ENCODE results near the gene PPP2R5B. TPM values are rescaled to one million over a fixed set of nuclear protein-coding genes. Genes with fewer than 3 reads are reported as not detected.

PPP2R5B gene
- total RNA-seq, 1 donor from 2014 or later, result 23.9 TPM

DNA sequence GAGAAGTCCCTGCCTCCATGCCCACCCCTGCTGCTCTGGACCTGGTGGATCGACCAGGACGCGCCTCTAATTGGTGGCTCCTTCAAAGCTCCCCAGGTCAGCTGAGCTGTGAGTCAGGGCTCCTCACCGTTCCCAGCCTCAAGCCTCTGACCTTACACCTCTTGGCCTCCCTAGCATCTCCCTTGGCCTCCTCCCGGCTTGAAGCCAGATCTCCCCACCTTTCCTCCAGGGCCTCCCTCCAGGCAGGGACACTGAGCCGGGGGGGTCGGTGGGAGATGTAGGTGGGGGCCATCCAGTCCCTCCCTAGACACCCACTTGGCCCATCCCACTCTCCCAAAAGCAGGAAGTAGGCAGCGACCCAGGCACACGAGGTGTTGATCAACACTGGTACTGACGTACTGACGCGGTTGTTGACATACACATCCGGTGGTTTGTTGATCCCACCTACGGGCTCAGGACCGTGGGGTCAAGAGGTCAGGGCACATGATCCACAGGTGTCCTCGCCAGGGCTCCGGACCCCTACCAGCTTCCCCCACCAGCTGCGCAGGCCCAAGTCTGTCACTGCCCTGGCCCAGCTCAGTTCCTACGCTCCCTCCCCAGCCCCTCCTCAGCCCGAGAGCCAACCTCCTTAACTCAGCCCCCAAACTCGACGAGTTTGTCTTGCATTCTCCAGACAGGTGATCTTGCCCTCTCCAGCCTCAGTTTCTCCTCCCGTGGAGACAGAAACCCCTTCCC is 8.3 kb upstream of the PPP2R5B start:
- peaks cover 32% of the 10 kb centered on the region for H3K36me3 ChIP-seq
- peaks cover 25% of the 10 kb centered on the region for H3K4me1 ChIP-seq
- intact Hi-C loops (cut with DNase I), result no loop called here
- ATAC-seq (peak; percentile 19 to 34), DNase-seq (no peak)
- no peaks in the 10 kb centered on the region for H3K9me3 ChIP-seq
- no peaks in the 10 kb centered on the region for H3K27me3 ChIP-seq (ENCODE audit: low read depth)
- H3K4me3 ChIP-seq, result peak overlapping the region; percentile 95
- TF ChIP-seq, protein P1, sequence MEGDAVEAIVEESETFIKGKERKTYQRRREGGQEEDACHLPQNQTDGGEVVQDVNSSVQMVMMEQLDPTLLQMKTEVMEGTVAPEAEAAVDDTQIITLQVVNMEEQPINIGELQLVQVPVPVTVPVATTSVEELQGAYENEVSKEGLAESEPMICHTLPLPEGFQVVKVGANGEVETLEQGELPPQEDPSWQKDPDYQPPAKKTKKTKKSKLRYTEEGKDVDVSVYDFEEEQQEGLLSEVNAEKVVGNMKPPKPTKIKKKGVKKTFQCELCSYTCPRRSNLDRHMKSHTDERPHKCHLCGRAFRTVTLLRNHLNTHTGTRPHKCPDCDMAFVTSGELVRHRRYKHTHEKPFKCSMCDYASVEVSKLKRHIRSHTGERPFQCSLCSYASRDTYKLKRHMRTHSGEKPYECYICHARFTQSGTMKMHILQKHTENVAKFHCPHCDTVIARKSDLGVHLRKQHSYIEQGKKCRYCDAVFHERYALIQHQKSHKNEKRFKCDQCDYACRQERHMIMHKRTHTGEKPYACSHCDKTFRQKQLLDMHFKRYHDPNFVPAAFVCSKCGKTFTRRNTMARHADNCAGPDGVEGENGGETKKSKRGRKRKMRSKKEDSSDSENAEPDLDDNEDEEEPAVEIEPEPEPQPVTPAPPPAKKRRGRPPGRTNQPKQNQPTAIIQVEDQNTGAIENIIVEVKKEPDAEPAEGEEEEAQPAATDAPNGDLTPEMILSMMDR (IDR thresholded peaks at IDR 0.05), result no peak
- H3K27ac ChIP-seq, result peak overlapping the region; percentile 90

DNA sequence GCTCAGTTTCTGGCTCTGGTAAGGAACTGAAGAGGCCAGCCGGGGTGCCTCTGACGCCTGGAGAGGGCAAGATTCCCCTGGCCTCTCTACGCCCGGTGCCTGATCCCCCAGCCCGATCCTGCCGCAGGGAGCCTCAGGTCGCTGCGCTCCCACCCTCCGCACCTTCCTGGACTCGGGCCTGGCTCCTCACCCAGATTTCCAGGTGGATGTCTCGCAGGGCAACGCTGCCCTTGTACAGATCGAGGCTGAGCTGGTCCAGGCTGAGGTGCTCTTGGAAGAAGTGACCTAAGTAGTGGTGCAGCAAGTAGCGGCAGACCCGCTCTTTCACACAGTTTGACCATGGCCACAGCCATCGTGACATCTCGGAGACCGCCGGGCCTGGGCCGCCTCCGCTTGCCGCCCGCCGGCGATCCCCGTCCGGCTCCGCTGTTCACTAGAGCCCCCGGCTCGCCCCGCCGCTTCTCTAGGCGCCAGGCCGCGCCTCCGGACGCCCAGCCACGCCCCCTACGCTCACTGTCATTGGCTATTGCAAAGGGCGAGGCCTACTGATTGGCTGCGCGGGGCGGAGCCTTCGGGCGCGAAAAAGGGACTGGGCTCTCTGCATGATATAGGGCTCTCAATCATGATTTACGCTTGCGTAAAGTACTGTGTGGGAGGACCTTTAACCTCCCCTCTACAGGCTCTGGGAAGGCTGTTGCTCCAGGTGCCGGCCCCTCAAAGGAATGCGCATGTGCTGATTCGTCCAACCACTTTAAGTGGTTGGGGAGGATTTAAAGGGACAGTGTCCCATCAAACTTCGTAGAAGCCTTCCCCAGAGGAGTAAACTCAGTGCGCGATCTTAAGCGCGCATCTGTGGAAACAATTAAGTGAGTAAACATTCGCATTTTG is 7.5 kb upstream of the PPP2R5B start, which contains the start of gene ATG2A:
Gene ATG2A, minus strand, starts transcription at position 435 of the 888 bp plus-strand sequence. Its CDS starts 74 bp downstream, at position 361.
- H3K9me3 ChIP-seq, result no peaks in the 10 kb centered on the region
- peak within 1 kb of the TSS; percentile 90 for H3K27ac ChIP-seq
- H3K27me3 ChIP-seq (ENCODE audit: low read depth), result no peaks in the 10 kb centered on the region
- ATAC-seq (peak; percentile 98), DNase-seq (peak; percentile 100)
- H3K4me3 ChIP-seq, result peak within 1 kb of the TSS; percentile 95
- H3K4me1 ChIP-seq, result peaks cover 25% of the 10 kb centered on the region
- intact Hi-C loops (cut with DNase I), result no loop called here
- TF ChIP-seq, protein P1 (IDR thresholded peaks at IDR 0.05), result peak; percentile 7
- peaks cover 24% of the 10 kb centered on the region for H3K36me3 ChIP-seq

DNA sequence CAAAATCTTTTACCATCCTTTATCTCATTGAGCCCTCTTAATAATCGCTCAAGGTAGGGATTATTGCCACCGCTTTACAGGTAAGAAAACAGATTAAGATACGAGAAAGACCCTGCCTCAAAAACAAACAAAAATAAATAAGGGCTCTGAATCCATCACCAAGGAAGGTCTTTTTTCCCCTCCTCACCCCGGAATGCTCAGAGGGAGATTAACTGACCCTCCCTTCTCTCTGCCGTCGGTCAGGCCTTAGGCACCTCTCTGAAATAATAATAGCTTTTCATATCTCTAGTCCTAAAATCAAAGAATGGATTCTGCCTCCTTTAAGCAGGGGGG is 6.9 kb upstream of the PPP2R5B start:
- TF ChIP-seq, protein P1 (IDR thresholded peaks at IDR 0.05), result no peak
- H3K27ac ChIP-seq, result peak overlapping the region; percentile 77

DNA sequence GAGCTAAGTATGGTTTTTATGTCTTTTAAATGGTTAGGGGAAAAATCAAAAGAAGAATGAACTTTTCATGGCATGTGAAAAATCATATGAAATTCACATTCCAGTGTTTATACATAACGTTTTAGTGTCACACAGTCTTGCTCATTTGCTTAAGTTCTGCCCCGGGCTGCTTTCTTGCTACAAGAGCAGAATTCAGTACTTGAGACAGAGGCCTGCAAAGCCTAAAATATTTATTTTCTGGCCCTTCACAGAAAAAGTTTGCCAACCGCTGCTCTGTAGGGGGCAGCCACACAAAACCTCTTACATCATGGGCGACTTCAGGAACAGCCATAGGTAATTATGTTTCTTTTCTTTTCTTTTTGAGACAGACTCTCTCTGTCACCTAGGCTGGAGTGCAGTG is 6.5 kb upstream of the PPP2R5B start:
- DNase-seq (no peak), ATAC-seq (no peak)
- Histone ChIP-seq H3K27ac (peak overlapping the region; percentile 77), H3K27me3 (ENCODE audit: low read depth) (no peaks in the 10 kb centered on the region), H3K9me3 (no peaks in the 10 kb centered on the region), H3K4me3 (peak overlapping the region; percentile 95), H3K4me1 (peaks cover 25% of the 10 kb centered on the region), H3K36me3 (peaks cover 14% of the 10 kb centered on the region)
- intact Hi-C loops (cut with DNase I), result no loop called here
- TF ChIP-seq, protein P1 (IDR thresholded peaks at IDR 0.05), result no peak

More for the DNA sequence above, 6.9 kb upstream of the PPP2R5B start:
- Histone ChIP-seq H3K9me3 (no peaks in the 10 kb centered on the region), H3K4me3 (peak overlapping the region; percentile 95), H3K36me3 (peaks cover 18% of the 10 kb centered on the region), H3K27me3 (ENCODE audit: low read depth) (no peaks in the 10 kb centered on the region), H3K4me1 (peaks cover 25% of the 10 kb centered on the region)
- ATAC-seq (no peak), DNase-seq (no peak)
- intact Hi-C loops (cut with DNase I), result no loop called here

DNA sequence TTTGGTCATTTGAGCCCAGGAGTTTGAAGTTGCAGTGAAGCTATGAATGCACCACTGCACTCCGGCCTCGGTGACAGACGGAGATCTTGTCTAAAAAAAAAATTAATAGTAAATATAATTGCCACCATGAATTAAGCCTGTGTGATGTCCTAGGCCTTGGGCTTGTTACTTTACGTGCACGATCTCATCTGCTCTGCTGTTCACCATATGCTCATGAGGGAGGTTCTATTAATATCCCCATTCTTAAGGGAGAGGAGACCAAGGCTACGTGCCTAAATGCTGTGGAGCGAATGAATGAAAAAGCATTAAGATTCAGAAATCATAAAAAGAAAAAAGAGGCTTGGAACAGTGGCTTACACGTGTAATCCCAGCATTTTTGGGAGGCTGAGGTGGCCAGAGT is 4.9 kb upstream of the PPP2R5B start:
- ATAC-seq, result no peak
- H3K9me3 ChIP-seq, result no peaks in the 10 kb centered on the region

More for the DNA sequence above, 4.9 kb upstream of the PPP2R5B start:
- H3K4me3 ChIP-seq, result no peak overlapping the region
- no peaks in the 10 kb centered on the region for H3K27me3 ChIP-seq (ENCODE audit: low read depth)
- TF ChIP-seq, protein P1 (IDR thresholded peaks at IDR 0.05), result no peak
- intact Hi-C loops (cut with DNase I), result no loop called here
- H3K27ac ChIP-seq, result no peak overlapping the region
- no peaks in the 10 kb centered on the region for H3K36me3 ChIP-seq
- peaks cover 34% of the 10 kb centered on the region for H3K4me1 ChIP-seq
- DNase-seq, result no peak
